ENCODE results near the gene S1PR3.

Gene S1PR3

GRCh38 chr9:88998503-88998902, 7.2 kb downstream of the S1PR3 start:
- TF ChIP-seq CTCF (IDR thresholded peaks at IDR 0.05; ENCODE audit: low read depth, low read length), result no peak

GRCh38 chr9:88998911-88999310, 7.6 kb downstream of the S1PR3 start:
- TF ChIP-seq CTCF (IDR thresholded peaks at IDR 0.05; ENCODE audit: low read depth, low read length), result no peak

More at GRCh38 chr9:88998503-88998902, 7.2 kb downstream of the S1PR3 start:
- H3K4me3 ChIP-seq (ENCODE audit: low read depth, low read length), result no peak overlapping the region

GRCh38 chr9:89000371-89000781, 9.1 kb downstream of the S1PR3 start:
- TF ChIP-seq CTCF (IDR thresholded peaks at IDR 0.05; ENCODE audit: low read depth, low read length), result no peak
- H3K4me3 ChIP-seq (ENCODE audit: low read depth, low read length), result no peak overlapping the region

More at GRCh38 chr9:88998911-88999310, 7.6 kb downstream of the S1PR3 start:
- H3K4me3 ChIP-seq (ENCODE audit: low read depth, low read length), result no peak overlapping the region

GRCh38 chr9:89000973-89001916, 10.0 kb downstream of the S1PR3 start:
- H3K4me3 ChIP-seq (ENCODE audit: low read depth, low read length), result no peak overlapping the region
- TF ChIP-seq CTCF (IDR thresholded peaks at IDR 0.05; ENCODE audit: low read depth, low read length), result peak; percentile 61

GRCh38 chr9:89001917-89002540, 10.8 kb downstream of the S1PR3 start:
- no peak for TF ChIP-seq CTCF (IDR thresholded peaks at IDR 0.05; ENCODE audit: low read depth, low read length)
- no peak overlapping the region for H3K4me3 ChIP-seq (ENCODE audit: low read depth, low read length)

- H3K4me3 ChIP-seq (ENCODE audit: low read depth, low read length), result no peak overlapping the region
- no peak for TF ChIP-seq CTCF (IDR thresholded peaks at IDR 0.05; ENCODE audit: low read depth, low read length)
These were observed 11.7 kb downstream of the S1PR3 start for GRCh38 chr9:89002987-89003386.

- H3K4me3 ChIP-seq (ENCODE audit: low read depth, low read length), result no peak overlapping the region
- TF ChIP-seq CTCF (IDR thresholded peaks at IDR 0.05; ENCODE audit: low read depth, low read length), result no peak
These were observed 14.1 kb downstream of the S1PR3 start for GRCh38 chr9:89005323-89005722.
